D341Med (cell line): ENCODE measurements around the gene SLC45A2.
"Not testable (repeated sequence)": the region's sequence is repeated elsewhere in the genome, so short reads cannot be mapped to it uniquely, and the experiment has no call there.

Experiments
- DNase-seq: peaks from one replicate; pipeline ENCODE4 v3.0.0; 2012; ENCODE audit warnings: low spot score

The SLC45A2 gene

GRCh38 chr5:33984671-33985124, at the start of gene SLC45A2:
TSS of gene SLC45A2 (minus strand) at chr5:33984693. CDS start at chr5:33984583, 110 bp downstream.
- DNase-seq, result no peak

GRCh38 chr5:34031966-34032365, 47.5 kb upstream of the SLC45A2 start:
- DNase-seq, result no peak

GRCh38 chr5:34031117-34031516, 46.6 kb upstream of the SLC45A2 start:
- DNase-seq, result no peak

- not testable (repeated sequence) for DNase-seq
These were observed 46.1 kb upstream of the SLC45A2 start for GRCh38 chr5:34030585-34030984.

GRCh38 chr5:34030048-34030447, 45.6 kb upstream of the SLC45A2 start:
- no peak for DNase-seq

GRCh38 chr5:34028349-34028748, 43.9 kb upstream of the SLC45A2 start:
- DNase-seq, result no peak

- DNase-seq, result no peak
These were observed 41.7 kb upstream of the SLC45A2 start for GRCh38 chr5:34026089-34026761.

GRCh38 chr5:34022121-34022705, 37.7 kb upstream of the SLC45A2 start:
- no peak for DNase-seq

- no peak for DNase-seq
These were observed 36.8 kb upstream of the SLC45A2 start for GRCh38 chr5:34021334-34021733.

GRCh38 chr5:34020726-34021125, 36.2 kb upstream of the SLC45A2 start:
- DNase-seq, result no peak

GRCh38 chr5:34017254-34017653, 32.8 kb upstream of the SLC45A2 start:
- DNase-seq, result no peak

GRCh38 chr5:34016750-34017149, 32.3 kb upstream of the SLC45A2 start:
- DNase-seq, result no peak

- DNase-seq, result no peak
These were observed 31.7 kb upstream of the SLC45A2 start for GRCh38 chr5:34016222-34016621.

- DNase-seq, result no peak
These were observed 30.8 kb upstream of the SLC45A2 start for GRCh38 chr5:34015120-34015822.

GRCh38 chr5:34014626-34015025, 30.1 kb upstream of the SLC45A2 start:
- no peak for DNase-seq

GRCh38 chr5:34013547-34013946, 29.1 kb upstream of the SLC45A2 start:
- no peak for DNase-seq

- no peak for DNase-seq
These were observed 28.3 kb upstream of the SLC45A2 start for GRCh38 chr5:34012791-34013190.

- no peak for DNase-seq
These were observed 27.0 kb upstream of the SLC45A2 start for GRCh38 chr5:34011536-34011935.

- DNase-seq, result not testable (repeated sequence)
These were observed 25.7 kb upstream of the SLC45A2 start for GRCh38 chr5:34010146-34010545.

GRCh38 chr5:34009610-34010009, 25.1 kb upstream of the SLC45A2 start:
- no peak for DNase-seq

- DNase-seq, result no peak
These were observed 24.3 kb upstream of the SLC45A2 start for GRCh38 chr5:34008802-34009201.

GRCh38 chr5:34007621-34008600, 23.4 kb upstream of the SLC45A2 start, which contains the start of gene AMACR:
TSS of gene AMACR (minus strand) at chr5:34008050. CDS start at chr5:34008019, 31 bp downstream.
- DNase-seq, result peak; percentile 94
